Stimulated activated naive B cell treated with anti-CD40 and anti-IgM and Interleukin-4, amounts not matched to agents 10 μg/mL and 1 μg/mL and 100 μg/mL, for 72 hours (primary cell): ENCODE data around the gene PKD1.

Experiments used
- ATAC-seq, 2 donors: fragments of 150-1000 bp; cut with Tn5 transposase; replicated peaks; 2 replicates each; pipeline ENCODE4 v1.10.0; 2021; ENCODE audit warnings: moderate library complexity in 1 of 2
- DNase-seq: peaks from one replicate; pipeline ENCODE4 v3.0.0; 2021
- H3K27ac Mint-ChIP-seq: one replicate; pipeline ENCODE4 v1.8.0; 2022; ENCODE audit warnings: mild to moderate bottlenecking, mixed read lengths
- H3K27me3 Mint-ChIP-seq, 2 donors: one replicate each; pipeline ENCODE4 v1.8.0; 2022; ENCODE audit warnings: mixed read lengths in 2 of 2
- H3K36me3 Mint-ChIP-seq, 2 donors: one replicate each; pipeline ENCODE4 v1.8.0; 2022; ENCODE audit warnings: mixed read lengths in 2 of 2, mild to moderate bottlenecking in 1 of 2
- H3K4me1 Mint-ChIP-seq, 2 donors: one replicate each; pipeline ENCODE4 v1.8.0; 2022; ENCODE audit warnings: mixed read lengths in 2 of 2, mild to moderate bottlenecking in 1 of 2
- H3K4me3 Mint-ChIP-seq, 2 donors: one replicate each; pipeline ENCODE4 v1.8.0; 2022; ENCODE audit warnings: mild to moderate bottlenecking in 2 of 2, mixed read lengths in 2 of 2, moderate library complexity in 1 of 2
- H3K9me3 Mint-ChIP-seq, 2 donors: one replicate each; pipeline ENCODE4 v1.8.0; 2022; ENCODE audit warnings: mixed read lengths in 2 of 2, mild to moderate bottlenecking in 1 of 2

PKD1 gene

GRCh38 chr16:2082171-2082982, 53.3 kb downstream of the PKD1 start:
- Mint-ChIP-seq H3K4me3 (no peak overlapping the region), H3K36me3 (peaks cover 36 to 39% of the 10 kb centered on the region in 2 donors), H3K9me3 (no peaks in the 10 kb centered on the region), H3K27ac (no peak overlapping the region), H3K27me3 (no peaks in the 10 kb centered on the region), H3K4me1 (peaks cover 9 to 18% of the 10 kb centered on the region in 2 donors)
- ATAC-seq, result no peak
- DNase-seq, result no peak

GRCh38 chr16:2081201-2082084, 54.3 kb downstream of the PKD1 start:
- no peak overlapping the region for H3K4me3 Mint-ChIP-seq
- no peaks in the 10 kb centered on the region for H3K9me3 Mint-ChIP-seq
- H3K27me3 Mint-ChIP-seq, result no peaks in the 10 kb centered on the region
- peaks cover 6 to 12% of the 10 kb centered on the region in 2 donors for H3K4me1 Mint-ChIP-seq
- H3K27ac Mint-ChIP-seq, result no peak overlapping the region
- no peak for DNase-seq
- ATAC-seq, result no peak
- H3K36me3 Mint-ChIP-seq, result peaks cover 36 to 37% of the 10 kb centered on the region in 2 donors

- Mint-ChIP-seq H3K27ac (no peak overlapping the region), H3K9me3 (no peaks in the 10 kb centered on the region), H3K4me3 (no peak overlapping the region), H3K27me3 (no peaks in the 10 kb centered on the region), H3K4me1 (peaks cover 2% of the 10 kb centered on the region in 2 donors), H3K36me3 (peaks cover 37 to 42% of the 10 kb centered on the region in 2 donors)
- ATAC-seq (no peak), DNase-seq (no peak)
Observed at GRCh38 chr16:2079991-2080390, 55.7 kb downstream of the PKD1 start.

GRCh38 chr16:2079311-2079800, 56.3 kb downstream of the PKD1 start:
- H3K27ac Mint-ChIP-seq, result no peak overlapping the region
- H3K9me3 Mint-ChIP-seq, result no peaks in the 10 kb centered on the region
- H3K27me3 Mint-ChIP-seq, result no peaks in the 10 kb centered on the region
- ATAC-seq (no peak), DNase-seq (no peak)
- H3K4me3 Mint-ChIP-seq, result no peak overlapping the region
- H3K36me3 Mint-ChIP-seq, result peaks cover 39 to 45% of the 10 kb centered on the region in 2 donors
- peaks cover 0 to 2% of the 10 kb centered on the region in 2 donors for H3K4me1 Mint-ChIP-seq

- Mint-ChIP-seq H3K27me3 (no peaks in the 10 kb centered on the region), H3K4me3 (no peak overlapping the region), H3K9me3 (no peaks in the 10 kb centered on the region), H3K4me1 (peaks cover 0 to 2% of the 10 kb centered on the region in 2 donors), H3K27ac (no peak overlapping the region), H3K36me3 (peaks cover 42 to 46% of the 10 kb centered on the region in 2 donors)
- DNase-seq, result no peak
- no peak for ATAC-seq
Observed at GRCh38 chr16:2078691-2079090, 57.0 kb downstream of the PKD1 start.

GRCh38 chr16:2078096-2078495, 57.6 kb downstream of the PKD1 start:
- Mint-ChIP-seq H3K27ac (no peak overlapping the region), H3K36me3 (peaks cover 47 to 50% of the 10 kb centered on the region in 2 donors), H3K4me1 (peaks cover 0 to 2% of the 10 kb centered on the region in 2 donors), H3K9me3 (no peaks in the 10 kb centered on the region), H3K27me3 (no peaks in the 10 kb centered on the region), H3K4me3 (no peak overlapping the region)
- no peak for ATAC-seq
- no peak for DNase-seq

- DNase-seq (no peak), ATAC-seq (no peak)
- peaks cover 0 to 2% of the 10 kb centered on the region in 2 donors for H3K4me1 Mint-ChIP-seq
- H3K27me3 Mint-ChIP-seq, result no peaks in the 10 kb centered on the region
- H3K27ac Mint-ChIP-seq, result no peak overlapping the region
- H3K4me3 Mint-ChIP-seq, result no peak overlapping the region
- peaks cover 48 to 51% of the 10 kb centered on the region in 2 donors for H3K36me3 Mint-ChIP-seq
- no peaks in the 10 kb centered on the region for H3K9me3 Mint-ChIP-seq
Observed at GRCh38 chr16:2077696-2078095, 58.0 kb downstream of the PKD1 start.

GRCh38 chr16:2077016-2077415, 58.7 kb downstream of the PKD1 start:
- Mint-ChIP-seq H3K36me3 (peaks cover 45 to 48% of the 10 kb centered on the region in 2 donors), H3K4me1 (peaks cover 0 to 2% of the 10 kb centered on the region in 2 donors), H3K9me3 (no peaks in the 10 kb centered on the region), H3K27ac (no peak overlapping the region), H3K4me3 (no peak overlapping the region), H3K27me3 (no peaks in the 10 kb centered on the region)
- ATAC-seq (no peak), DNase-seq (no peak)

GRCh38 chr16:2076072-2076865, 59.4 kb downstream of the PKD1 start:
- ATAC-seq, result no peak
- H3K36me3 Mint-ChIP-seq, result peaks cover 49 to 50% of the 10 kb centered on the region in 2 donors
- H3K27ac Mint-ChIP-seq, result no peak overlapping the region
- peaks cover 0 to 2% of the 10 kb centered on the region in 2 donors for H3K4me1 Mint-ChIP-seq
- H3K9me3 Mint-ChIP-seq, result no peaks in the 10 kb centered on the region
- H3K4me3 Mint-ChIP-seq, result no peak overlapping the region
- DNase-seq, result no peak
- no peaks in the 10 kb centered on the region for H3K27me3 Mint-ChIP-seq

- DNase-seq (no peak), ATAC-seq (no peak)
- Mint-ChIP-seq H3K27me3 (no peaks in the 10 kb centered on the region), H3K36me3 (peaks cover 51 to 56% of the 10 kb centered on the region in 2 donors), H3K4me1 (peaks cover 0 to 2% of the 10 kb centered on the region in 2 donors), H3K4me3 (no peak overlapping the region), H3K9me3 (no peaks in the 10 kb centered on the region), H3K27ac (no peak overlapping the region)
Observed at GRCh38 chr16:2075631-2076030, 60.1 kb downstream of the PKD1 start.

GRCh38 chr16:2074071-2074470, 61.6 kb downstream of the PKD1 start:
- Mint-ChIP-seq H3K27ac (no peak overlapping the region), H3K4me3 (no peak overlapping the region), H3K27me3 (no peaks in the 10 kb centered on the region), H3K9me3 (no peaks in the 10 kb centered on the region), H3K36me3 (peaks cover 49 to 56% of the 10 kb centered on the region in 2 donors), H3K4me1 (peaks cover 0 to 4% of the 10 kb centered on the region in 2 donors)
- DNase-seq (no peak), ATAC-seq (no peak)

- Mint-ChIP-seq H3K27me3 (no peaks in the 10 kb centered on the region), H3K4me1 (peaks cover 0 to 4% of the 10 kb centered on the region in 2 donors), H3K4me3 (no peak overlapping the region), H3K9me3 (no peaks in the 10 kb centered on the region), H3K36me3 (peaks cover 48 to 59% of the 10 kb centered on the region in 2 donors), H3K27ac (no peak overlapping the region)
- ATAC-seq (no peak), DNase-seq (no peak)
Observed at GRCh38 chr16:2072926-2073325, 62.8 kb downstream of the PKD1 start.

- peaks cover 0 to 3% of the 10 kb centered on the region in 2 donors for H3K4me1 Mint-ChIP-seq
- H3K27me3 Mint-ChIP-seq, result no peaks in the 10 kb centered on the region
- H3K27ac Mint-ChIP-seq, result peak overlapping the region; percentile 37
- H3K4me3 Mint-ChIP-seq, result no peak overlapping the region
- peaks cover 46 to 57% of the 10 kb centered on the region in 2 donors for H3K36me3 Mint-ChIP-seq
- no peak for ATAC-seq
- no peaks in the 10 kb centered on the region for H3K9me3 Mint-ChIP-seq
- no peak for DNase-seq
Observed at GRCh38 chr16:2071454-2072202, 64.1 kb downstream of the PKD1 start.
